GM23248 (cell line): ENCODE results near the gene CHST8.

Experiments used
- EZH2 ChIP-seq: fragments of 200-600 bp; sonication (generic); IDR thresholded peaks from 2 replicates; pipeline ENCODE4 v1.6.1; 2018; ENCODE audit warnings: antibody characterized with exemption, mild to moderate bottlenecking; ENCODE audit not compliant: insufficient read depth, poor library complexity, severe bottlenecking
- EZH2phosphoT487 ChIP-seq: fragments of 200-600 bp; sonication (generic); IDR thresholded peaks from 2 replicates; pipeline ENCODE4 v1.6.1; 2018; ENCODE audit warnings: antibody characterized with exemption, moderate library complexity, mild to moderate bottlenecking, low read depth; ENCODE audit not compliant: insufficient read depth

GRCh38 chr19:33578697-33579096 lies 43.1 kb upstream of the CHST8 start:
- no peak for TF ChIP-seq EZH2
- TF ChIP-seq EZH2phosphoT487: no peak
